AG04450 (cell line): Measurements from ENCODE around the gene LPIN3. TPM values are rescaled to one million over a fixed set of nuclear protein-coding genes. Genes with fewer than 3 reads are reported as not detected.
A peak's percentile ranks its signal among the peaks of the same experiment; 100 is the strongest.
"Not testable (repeated sequence)": the region's sequence is repeated elsewhere in the genome, so short reads cannot be mapped to it uniquely, and the experiment has no call there.

ENCODE experiments used
- CTCF ChIA-PET: fragments of 300-600, 350-600 bp; formaldehyde crosslinking; extraction: SDS; loops from one replicate; lab custom pipeline; 2022; ENCODE audit warnings: antibody characterized with exemption, inconsistent platforms; lab: Charles Lee
- POLR2A ChIA-PET: fragments of 350-600 bp; formaldehyde crosslinking; extraction: SDS; loops from one replicate; lab custom pipeline; 2021; ENCODE audit warnings: antibody characterized with exemption, inconsistent platforms; lab: Yijun Ruan, JAX
- DNase-seq: peaks from one replicate; pipeline ENCODE4 v3.0.0-alpha.2; 2011; ENCODE audit warnings: low read depth, low spot score
- H3K27ac ChIP-seq: one replicate; pipeline ENCODE4 v1.5.1; 2012; ENCODE audit warnings: low read depth, low read length, control low read depth
- H3K27me3 ChIP-seq: one replicate; pipeline ENCODE4 v1.6.0; 2012; ENCODE audit warnings: low read length; ENCODE audit not compliant: control insufficient read depth, insufficient read depth
- H3K4me3 ChIP-seq: 2 replicates; pipeline ENCODE4 v1.5.1; 2011; ENCODE audit warnings: mild to moderate bottlenecking, low read depth, low read length, control low read depth
- H3K9me3 ChIP-seq: 2 replicates; pipeline ENCODE4 v1.5.1; 2012; ENCODE audit warnings: low read length; ENCODE audit not compliant: control insufficient read depth, insufficient read depth
- polyA plus RNA-seq: library from polyadenylated mRNA; depleted of rRNA; stranded (reverse); fragments of >200 nt; gene quantifications from 2 replicates; pipeline ENCODE4 v1.2.3, GENCODE V29; 2011
- TF ChIP-seq, protein P1 (sequence below): IDR thresholded peaks from 2 replicates; pipeline ENCODE4 v1.5.1; 2011; ENCODE audit warnings: low read depth, low read length, control low read depth, inconsistent platforms

Gene LPIN3
- polyA plus RNA-seq, 1 experiment = 1.2 TPM

DNA sequence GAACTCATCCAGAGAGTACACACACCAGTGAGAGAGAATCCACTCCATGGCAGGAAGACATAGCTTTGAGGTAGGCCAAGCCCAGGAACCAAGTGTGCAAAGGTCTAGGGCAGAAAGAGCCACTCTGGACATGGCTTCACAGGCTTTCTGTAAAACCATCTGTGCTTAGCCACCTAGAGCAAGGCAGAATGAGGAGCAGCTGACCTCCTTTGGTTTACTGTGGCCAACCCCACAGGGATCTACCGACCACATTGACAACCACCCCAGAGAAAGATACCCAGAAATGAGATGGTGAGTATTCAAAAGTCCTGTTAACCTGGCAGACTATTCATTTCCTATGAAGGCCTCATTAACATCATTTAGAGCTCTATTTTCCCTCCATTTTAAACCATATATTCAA, 33.6 kb upstream of the LPIN3 start:
- no peak for DNase-seq
- POLR2A ChIA-PET = no interaction called here
- TF ChIP-seq, protein P1, sequence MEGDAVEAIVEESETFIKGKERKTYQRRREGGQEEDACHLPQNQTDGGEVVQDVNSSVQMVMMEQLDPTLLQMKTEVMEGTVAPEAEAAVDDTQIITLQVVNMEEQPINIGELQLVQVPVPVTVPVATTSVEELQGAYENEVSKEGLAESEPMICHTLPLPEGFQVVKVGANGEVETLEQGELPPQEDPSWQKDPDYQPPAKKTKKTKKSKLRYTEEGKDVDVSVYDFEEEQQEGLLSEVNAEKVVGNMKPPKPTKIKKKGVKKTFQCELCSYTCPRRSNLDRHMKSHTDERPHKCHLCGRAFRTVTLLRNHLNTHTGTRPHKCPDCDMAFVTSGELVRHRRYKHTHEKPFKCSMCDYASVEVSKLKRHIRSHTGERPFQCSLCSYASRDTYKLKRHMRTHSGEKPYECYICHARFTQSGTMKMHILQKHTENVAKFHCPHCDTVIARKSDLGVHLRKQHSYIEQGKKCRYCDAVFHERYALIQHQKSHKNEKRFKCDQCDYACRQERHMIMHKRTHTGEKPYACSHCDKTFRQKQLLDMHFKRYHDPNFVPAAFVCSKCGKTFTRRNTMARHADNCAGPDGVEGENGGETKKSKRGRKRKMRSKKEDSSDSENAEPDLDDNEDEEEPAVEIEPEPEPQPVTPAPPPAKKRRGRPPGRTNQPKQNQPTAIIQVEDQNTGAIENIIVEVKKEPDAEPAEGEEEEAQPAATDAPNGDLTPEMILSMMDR = no peak
- Histone ChIP-seq H3K27me3 (no peaks in the 10 kb centered on the region), H3K9me3 (no peaks in the 10 kb centered on the region), H3K27ac (no peak overlapping the region), H3K4me3 (no peak overlapping the region)
- CTCF ChIA-PET = interaction anchor here (1.4 to 2.4 kb wide), 4 partner anchors 33 to 134 kb away, joined by 3 to 9 read pairs (median 6); partner anchors contain the start of gene LPIN3

DNA sequence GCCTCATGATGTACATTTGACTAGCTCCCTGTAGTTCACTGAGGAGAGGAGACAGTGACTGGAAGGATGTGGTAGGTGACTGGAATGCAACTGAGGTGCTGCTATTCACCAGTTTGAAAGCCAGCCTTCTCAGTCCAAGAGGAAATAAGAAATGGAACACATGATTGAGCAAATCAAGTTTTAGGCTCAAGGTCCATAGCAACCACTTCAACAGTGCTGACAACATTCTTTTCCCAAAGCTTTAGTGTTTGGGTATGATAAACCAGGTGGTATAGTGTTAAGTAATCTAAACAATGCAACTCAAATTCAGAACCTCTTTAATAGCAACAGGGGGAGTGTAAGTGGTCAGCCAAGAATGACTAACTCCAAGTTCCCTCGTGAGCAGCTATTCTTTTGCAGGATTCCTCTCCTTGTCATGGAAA, 32.3 kb upstream of the LPIN3 start:
- POLR2A ChIA-PET = interaction anchor here (0.8 kb wide), 2 partner anchors 21 to 32 kb away, joined by 3 read pairs; no protein-coding TSS in a partner anchor
- CTCF ChIA-PET = interaction anchor here (1.0 to 2.4 kb wide), 5 partner anchors 32 to 135 kb away, joined by 3 to 9 read pairs (median 4); partner anchors contain the start of gene LPIN3
- TF ChIP-seq, protein P1 = no peak
- H3K9me3 ChIP-seq = no peaks in the 10 kb centered on the region
- no peak overlapping the region for H3K4me3 ChIP-seq
- no peaks in the 10 kb centered on the region for H3K27me3 ChIP-seq
- peak overlapping the region; percentile 77 for H3K27ac ChIP-seq
- peak; percentile 59 for DNase-seq

DNA sequence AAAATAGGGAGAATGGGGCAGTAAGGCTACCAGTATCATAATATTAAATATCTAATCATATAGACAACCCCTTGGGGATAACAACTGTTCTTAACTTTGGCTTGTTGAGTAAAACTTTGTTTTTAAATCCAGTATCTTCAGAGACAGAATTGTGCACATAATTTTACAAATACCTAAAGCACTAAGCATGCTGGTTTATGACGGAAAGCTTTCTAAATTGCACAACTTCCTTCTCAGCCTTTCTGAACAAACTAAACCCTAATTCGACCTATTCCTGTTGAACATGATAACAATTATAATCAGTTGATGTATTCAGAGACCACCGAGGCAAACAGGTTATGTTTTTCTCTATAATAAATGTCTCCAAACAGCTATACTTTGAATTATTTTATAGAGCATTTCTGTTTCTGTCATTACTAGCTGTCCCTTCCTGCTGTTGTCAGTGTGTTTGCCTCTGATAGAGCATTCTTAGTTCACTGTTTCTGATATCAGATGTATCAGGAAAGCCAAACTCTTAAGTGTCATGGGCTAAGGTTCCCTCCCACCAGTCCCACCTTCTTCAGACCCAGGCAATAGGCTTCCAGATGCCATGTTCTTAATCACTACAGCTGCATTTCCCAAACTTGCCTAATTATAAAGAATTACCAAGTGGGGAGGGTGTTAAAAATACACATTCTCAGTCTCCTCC, 31.8 kb upstream of the LPIN3 start:
- POLR2A ChIA-PET = interaction anchor here (0.8 kb wide), 1 partner anchor 32 kb away, joined by 3 read pairs; no protein-coding TSS in a partner anchor
- no peak overlapping the region for H3K4me3 ChIP-seq
- CTCF ChIA-PET = interaction anchor here (0.9 to 2.4 kb wide), 5 partner anchors 14 to 136 kb away, joined by 3 to 9 read pairs (median 4); partner anchors contain the start of gene LPIN3
- TF ChIP-seq, protein P1 = no peak
- no peak for DNase-seq
- no peaks in the 10 kb centered on the region for H3K27me3 ChIP-seq
- peak overlapping the region; percentile 77 for H3K27ac ChIP-seq
- no peaks in the 10 kb centered on the region for H3K9me3 ChIP-seq

DNA sequence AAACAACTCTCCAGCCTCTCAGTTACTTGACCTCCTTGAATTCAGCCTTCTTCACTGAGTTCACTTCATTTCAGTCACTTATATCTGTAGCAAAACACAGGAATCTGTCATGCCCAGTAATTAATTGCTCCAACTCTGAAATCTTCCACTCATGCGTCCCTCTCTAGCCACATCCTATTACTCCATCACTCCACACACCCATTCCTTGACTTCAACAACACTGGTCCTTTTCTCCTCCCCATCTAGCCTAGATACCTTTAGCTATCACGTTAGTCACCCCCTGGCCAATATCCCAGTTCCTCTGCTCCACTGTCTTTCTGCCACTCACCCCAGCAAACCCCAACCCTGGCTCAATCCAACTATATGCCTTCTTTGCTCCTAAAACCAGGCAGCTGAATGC, 30.8 kb upstream of the LPIN3 start:
- Histone ChIP-seq H3K9me3 (no peaks in the 10 kb centered on the region), H3K27me3 (no peaks in the 10 kb centered on the region), H3K4me3 (no peak overlapping the region), H3K27ac (no peak overlapping the region)
- CTCF ChIA-PET = interaction anchor here (0.9 kb wide), 2 partner anchors 15 to 137 kb away, joined by 3 read pairs; no protein-coding TSS in a partner anchor
- TF ChIP-seq, protein P1 = no peak
- POLR2A ChIA-PET = no interaction called here
- no peak for DNase-seq

DNA sequence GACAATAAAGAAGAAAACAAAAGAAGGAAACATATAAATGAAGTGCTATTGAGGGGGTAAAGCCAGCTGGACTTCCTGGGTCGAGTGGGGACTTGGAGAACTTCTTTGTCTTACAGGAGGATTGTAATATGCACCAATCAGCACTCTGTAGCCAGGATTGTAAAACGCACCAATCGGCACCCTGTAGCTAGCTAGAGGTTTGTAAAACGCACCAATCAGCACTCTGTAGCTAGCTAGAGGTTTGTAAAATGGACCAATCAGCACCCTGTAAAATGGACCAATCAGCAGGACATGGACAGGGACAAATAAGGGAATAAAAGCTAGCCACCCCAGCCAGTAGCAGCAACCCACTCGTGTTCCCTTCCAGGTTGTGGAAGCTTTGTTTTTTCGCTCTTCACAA, 28.6 kb upstream of the LPIN3 start:
- POLR2A ChIA-PET, H3K9me3 ChIP-seq, DNase-seq, H3K27ac ChIP-seq, H3K27me3 ChIP-seq, H3K4me3 ChIP-seq: not testable (repeated sequence)
- CTCF ChIA-PET = interaction anchor here (1.0 to 2.0 kb wide), 3 partner anchors 27 to 139 kb away, joined by 3 to 6 read pairs (median 4); partner anchors contain the start of gene LPIN3
